Stimulated activated CD4-positive, alpha-beta T cell treated with anti-CD3 and anti-CD28 coated beads, TNF-alpha, amount 100 ng/mL, for 24 hours (primary cell): ENCODE measurements around the gene IL18R1.
"Not testable (repeated sequence)": the region's sequence is repeated elsewhere in the genome, so short reads cannot be mapped to it uniquely, and the experiment has no call there.

Experiments
- DNase-seq, 3 experiments: peaks; one replicate each; pipeline ENCODE4 v3.0.0-alpha.2; 2020; ENCODE audit warnings: low read depth in 3 of 3

The IL18R1 gene

GRCh38 chr2:102355526-102356380 lies at the start of gene IL18R1:
Gene IL18R1 (plus strand): TSS chr2:102355796. CDS start chr2:102362661, 6,865 bp downstream.
- peak; percentile 47 to 72 (median 60) for DNase-seq

GRCh38 chr2:102306125-102306524 lies 49.5 kb upstream of the IL18R1 start:
- no peak for DNase-seq

- no peak for DNase-seq
Observed at GRCh38 chr2:102310964-102311640, 44.5 kb upstream of the IL18R1 start, which contains the start of gene IL1RL1. Gene IL1RL1 (plus strand): TSS chr2:102311563. CDS start chr2:102338265, 26,702 bp downstream.

- no peak for DNase-seq
Observed at GRCh38 chr2:102313025-102313424, 42.6 kb upstream of the IL18R1 start.

GRCh38 chr2:102313471-102313870 lies 42.1 kb upstream of the IL18R1 start:
- DNase-seq, result no peak

- no peak for DNase-seq
Observed at GRCh38 chr2:102313950-102314349, 41.6 kb upstream of the IL18R1 start.

- no peak for DNase-seq
Observed at GRCh38 chr2:102315921-102316320, 39.7 kb upstream of the IL18R1 start.

- no peak for DNase-seq
Observed at GRCh38 chr2:102317715-102318114, 37.9 kb upstream of the IL18R1 start.

- no peak for DNase-seq
Observed at GRCh38 chr2:102318437-102318836, 37.2 kb upstream of the IL18R1 start.

GRCh38 chr2:102321941-102322719 lies 33.5 kb upstream of the IL18R1 start:
- no peak for DNase-seq

- DNase-seq, result not testable (repeated sequence)
Observed at GRCh38 chr2:102324914-102325313, 30.7 kb upstream of the IL18R1 start.

- no peak for DNase-seq
Observed at GRCh38 chr2:102331311-102331980, 24.1 kb upstream of the IL18R1 start.

GRCh38 chr2:102334486-102334885 lies 21.1 kb upstream of the IL18R1 start:
- no peak for DNase-seq

- no peak for DNase-seq
Observed at GRCh38 chr2:102335871-102336366, 19.7 kb upstream of the IL18R1 start.

GRCh38 chr2:102336502-102336945 lies 19.1 kb upstream of the IL18R1 start:
- no peak for DNase-seq

- no peak for DNase-seq
Observed at GRCh38 chr2:102337012-102337411, 18.6 kb upstream of the IL18R1 start.

GRCh38 chr2:102337481-102338386 lies 17.9 kb upstream of the IL18R1 start:
- DNase-seq, result no peak

GRCh38 chr2:102340778-102341177 lies 14.8 kb upstream of the IL18R1 start:
- DNase-seq, result no peak

GRCh38 chr2:102342888-102343287 lies 12.7 kb upstream of the IL18R1 start:
- no peak for DNase-seq

- DNase-seq, result no peak
Observed at GRCh38 chr2:102344397-102344796, 11.2 kb upstream of the IL18R1 start.
